AG04450 (cell line): ENCODE results near the gene EXT2. TPM values are rescaled to one million over a fixed set of nuclear protein-coding genes. Genes with fewer than 3 reads are reported as not detected.

ENCODE experiments used
- CTCF ChIA-PET: fragments of 300-600, 350-600 bp; formaldehyde crosslinking; extraction: SDS; loops from one replicate; lab custom pipeline; 2022; ENCODE audit warnings: antibody characterized with exemption, inconsistent platforms; lab: Charles Lee
- POLR2A ChIA-PET: fragments of 350-600 bp; formaldehyde crosslinking; extraction: SDS; loops from one replicate; lab custom pipeline; 2021; ENCODE audit warnings: antibody characterized with exemption, inconsistent platforms; lab: Yijun Ruan, JAX
- DNase-seq: peaks from one replicate; pipeline ENCODE4 v3.0.0-alpha.2; 2011; ENCODE audit warnings: low read depth, low spot score
- H3K27ac ChIP-seq: one replicate; pipeline ENCODE4 v1.5.1; 2012; ENCODE audit warnings: low read depth, low read length, control low read depth
- H3K27me3 ChIP-seq: one replicate; pipeline ENCODE4 v1.6.0; 2012; ENCODE audit warnings: low read length; ENCODE audit not compliant: control insufficient read depth, insufficient read depth
- H3K4me3 ChIP-seq: 2 replicates; pipeline ENCODE4 v1.5.1; 2011; ENCODE audit warnings: mild to moderate bottlenecking, low read depth, low read length, control low read depth
- H3K9me3 ChIP-seq: 2 replicates; pipeline ENCODE4 v1.5.1; 2012; ENCODE audit warnings: low read length; ENCODE audit not compliant: control insufficient read depth, insufficient read depth
- polyA plus RNA-seq: library from polyadenylated mRNA; depleted of rRNA; stranded (reverse); fragments of >200 nt; gene quantifications from 2 replicates; pipeline ENCODE4 v1.2.3, GENCODE V29; 2011
- TF ChIP-seq, protein P1 (sequence below): IDR thresholded peaks from 2 replicates; pipeline ENCODE4 v1.5.1; 2011; ENCODE audit warnings: low read depth, low read length, control low read depth, inconsistent platforms

EXT2 gene
- polyA plus RNA-seq, 1 experiment: 138 TPM

DNA sequence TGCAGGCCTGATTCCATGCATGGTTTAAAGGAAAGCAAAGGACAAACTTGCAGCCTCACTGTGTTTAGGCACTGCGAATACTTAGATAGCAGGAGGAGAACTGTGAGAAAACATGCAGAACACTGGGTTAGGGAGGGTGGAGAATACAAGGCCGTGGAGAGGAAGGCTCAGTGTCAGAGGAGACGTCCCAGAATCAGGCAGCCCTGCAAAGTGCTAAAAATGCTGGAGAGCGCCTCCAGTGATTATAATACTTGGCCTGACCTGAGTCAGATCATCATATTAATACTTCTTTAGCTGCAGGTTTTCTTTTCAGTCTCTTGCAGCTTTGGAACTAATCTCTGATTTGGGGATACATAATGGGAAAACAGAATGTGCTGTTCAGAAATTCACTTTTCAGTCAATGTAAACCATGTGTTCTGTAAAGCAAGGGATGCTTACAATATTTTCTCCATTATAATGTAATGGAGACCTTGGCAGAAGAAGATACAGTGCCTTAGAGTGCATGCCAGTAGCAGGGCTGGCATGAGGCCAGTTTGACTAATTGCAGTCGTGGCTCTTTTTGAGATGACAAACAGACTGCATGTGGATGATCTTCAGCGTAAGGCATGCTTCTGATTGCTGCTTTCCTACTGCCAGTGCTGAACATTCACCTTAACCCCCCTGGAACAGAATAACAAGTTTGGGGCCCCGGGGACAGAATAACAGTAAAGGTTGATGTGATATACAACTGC, 16.8 kb downstream of the EXT2 start:
- no peak for DNase-seq
- CTCF ChIA-PET: interaction anchor here (1.3 to 1.9 kb wide), 2 partner anchors 17 to 427 kb away, joined by 3 to 4 read pairs; partner anchors contain the start of gene EXT2
- Histone ChIP-seq H3K9me3 (no peaks in the 10 kb centered on the region), H3K27me3 (no peaks in the 10 kb centered on the region), H3K4me3 (no peak overlapping the region), H3K27ac (no peak overlapping the region)
- TF ChIP-seq, protein P1, sequence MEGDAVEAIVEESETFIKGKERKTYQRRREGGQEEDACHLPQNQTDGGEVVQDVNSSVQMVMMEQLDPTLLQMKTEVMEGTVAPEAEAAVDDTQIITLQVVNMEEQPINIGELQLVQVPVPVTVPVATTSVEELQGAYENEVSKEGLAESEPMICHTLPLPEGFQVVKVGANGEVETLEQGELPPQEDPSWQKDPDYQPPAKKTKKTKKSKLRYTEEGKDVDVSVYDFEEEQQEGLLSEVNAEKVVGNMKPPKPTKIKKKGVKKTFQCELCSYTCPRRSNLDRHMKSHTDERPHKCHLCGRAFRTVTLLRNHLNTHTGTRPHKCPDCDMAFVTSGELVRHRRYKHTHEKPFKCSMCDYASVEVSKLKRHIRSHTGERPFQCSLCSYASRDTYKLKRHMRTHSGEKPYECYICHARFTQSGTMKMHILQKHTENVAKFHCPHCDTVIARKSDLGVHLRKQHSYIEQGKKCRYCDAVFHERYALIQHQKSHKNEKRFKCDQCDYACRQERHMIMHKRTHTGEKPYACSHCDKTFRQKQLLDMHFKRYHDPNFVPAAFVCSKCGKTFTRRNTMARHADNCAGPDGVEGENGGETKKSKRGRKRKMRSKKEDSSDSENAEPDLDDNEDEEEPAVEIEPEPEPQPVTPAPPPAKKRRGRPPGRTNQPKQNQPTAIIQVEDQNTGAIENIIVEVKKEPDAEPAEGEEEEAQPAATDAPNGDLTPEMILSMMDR: no peak
- POLR2A ChIA-PET: no interaction called here

GRCh38 chr11:44113018-44113417, 17.5 kb downstream of the EXT2 start:
- TF ChIP-seq, protein P1: no peak
- CTCF ChIA-PET: interaction anchor here (1.3 to 1.9 kb wide), 2 partner anchors 18 to 426 kb away, joined by 3 to 4 read pairs; partner anchors contain the start of gene EXT2

DNA sequence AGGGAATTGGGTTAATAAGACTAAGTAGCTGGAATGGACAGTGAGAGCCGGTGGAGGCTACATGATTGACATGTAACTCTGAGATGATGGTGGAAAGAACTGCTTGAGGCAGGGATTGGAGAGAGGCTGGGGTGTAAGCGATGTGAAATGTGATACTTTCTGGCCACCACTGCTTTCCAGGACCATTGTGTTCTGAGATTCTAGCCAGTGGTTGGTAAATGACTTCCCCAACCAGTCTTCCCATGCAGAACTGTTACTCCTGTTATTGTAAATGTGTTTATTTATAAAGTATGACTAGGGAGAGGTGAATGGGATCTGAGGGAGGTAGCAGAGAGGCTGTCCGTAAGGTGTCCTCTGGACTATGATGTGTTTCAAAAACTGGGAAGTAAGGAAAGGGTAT, 18.1 kb downstream of the EXT2 start:
- H3K9me3 ChIP-seq: no peaks in the 10 kb centered on the region
- TF ChIP-seq, protein P1: no peak
- H3K27me3 ChIP-seq: no peaks in the 10 kb centered on the region
- H3K4me3 ChIP-seq: no peak overlapping the region
- DNase-seq: no peak
- no peak overlapping the region for H3K27ac ChIP-seq
- POLR2A ChIA-PET: no interaction called here
- CTCF ChIA-PET: interaction anchor here (1.3 to 1.9 kb wide), 3 partner anchors 18 to 426 kb away, joined by 3 to 4 read pairs (median 4); partner anchors contain the start of gene EXT2

More at GRCh38 chr11:44113018-44113417, 17.5 kb downstream of the EXT2 start:
- POLR2A ChIA-PET: no interaction called here
- DNase-seq: no peak
- Histone ChIP-seq H3K4me3 (no peak overlapping the region), H3K9me3 (no peaks in the 10 kb centered on the region), H3K27me3 (no peaks in the 10 kb centered on the region), H3K27ac (no peak overlapping the region)

- no peak for DNase-seq
- Histone ChIP-seq H3K27me3 (no peaks in the 10 kb centered on the region), H3K4me3 (no peak overlapping the region), H3K27ac (no peak overlapping the region), H3K9me3 (no peaks in the 10 kb centered on the region)
- POLR2A ChIA-PET: no interaction called here
- TF ChIP-seq, protein P1: no peak
- CTCF ChIA-PET: interaction anchor here (0.7 to 2.2 kb wide), 3 partner anchors 12 to 22 kb away, joined by 3 to 13 read pairs (median 4); partner anchors contain the start of gene EXT2
Observed at GRCh38 chr11:44116234-44116830, 20.9 kb downstream of the EXT2 start.

GRCh38 chr11:44120169-44120568, 24.7 kb downstream of the EXT2 start:
- H3K9me3 ChIP-seq: no peaks in the 10 kb centered on the region
- no peak for DNase-seq
- TF ChIP-seq, protein P1: peak; percentile 30; the same call in 1 of the 2 replicates
- H3K27ac ChIP-seq: no peak overlapping the region
- H3K4me3 ChIP-seq: no peak overlapping the region
- POLR2A ChIA-PET: no interaction called here
- H3K27me3 ChIP-seq: no peaks in the 10 kb centered on the region
- CTCF ChIA-PET: interaction anchor here (0.9 to 3.5 kb wide), 8 partner anchors 10 to 115 kb away, joined by 3 to 17 read pairs (median 6); partner anchors contain the start of genes ACCS and EXT2
